GM12878 (cell line): Measurements from ENCODE around the gene SYNDIG1. TPM values are rescaled to one million over a fixed set of nuclear protein-coding genes. Genes with fewer than 3 reads are reported as not detected.

Source experiments
- ATAC-seq: fragments of 200-7000 bp; cut with Tn5 transposase; 3 replicates; pipeline ENCODE4 v1.9.1; 2020; ENCODE audit warnings: mild to moderate bottlenecking, moderate library complexity
- BruUV-seq: library from RNA; stranded (reverse); fragments of 400-500 nt; replicated peaks from 2 replicates; lab custom pipeline; 2021; lab: Mats Ljungman, UMichigan
- CTCF ChIA-PET: fragments of 300-600 bp; sonication (Branson Sonifier 250); formaldehyde crosslinking; extraction: SDS; loops from one replicate; lab custom pipeline; 2021; ENCODE audit warnings: inconsistent platforms; lab: Yijun Ruan, JAX
- POLR2A ChIA-PET: fragments of 350-600 bp; formaldehyde crosslinking; extraction: SDS; loops from one replicate; lab custom pipeline; 2021; ENCODE audit warnings: inconsistent platforms; lab: Charles Lee
- RAD21 ChIA-PET: fragments of 300-600 bp; sonication (Branson Sonifier 250); formaldehyde crosslinking; loops from one replicate; lab custom pipeline; 2023; ENCODE audit warnings: antibody characterized with exemption; ENCODE audit not compliant: unreplicated experiment; lab: Charles Lee
- SMC1A ChIA-PET: fragments of 300-600 bp; sonication (Branson Sonifier 250); formaldehyde crosslinking; loops from one replicate; lab custom pipeline; 2023; ENCODE audit not compliant: unreplicated experiment, uncharacterized antibody; lab: Charles Lee
- DNase-seq: peaks from one replicate; pipeline ENCODE4 v3.0.0-alpha.2; 2011; ENCODE audit warnings: low read depth, low spot score
- FAIRE-seq: peaks from 3 replicates; lab custom pipeline; 2011; peaks lifted over from hg19 to GRCh38; lab: Jason Lieb, UNC
- H2AFZ ChIP-seq: 2 replicates; pipeline ENCODE4 v1.6.0; 2011; ENCODE audit warnings: low read depth, low read length, control low read depth; ENCODE audit not compliant: control insufficient read depth
- H3K27ac ChIP-seq: 2 replicates; pipeline ENCODE4 v1.5.1; 2011; ENCODE audit warnings: control low read depth; ENCODE audit not compliant: control insufficient read depth, insufficient read depth
- H3K27me3 ChIP-seq, 2 experiments: replicated peaks in 1 of 2; 2 replicates each; pipeline versions ENCODE4 v1.6.0 to v1.6.1; 2011; ENCODE audit warnings: low read length in 1 of 2; ENCODE audit not compliant: control insufficient read depth in 2 of 2, insufficient read depth in 2 of 2
- H3K36me3 ChIP-seq, 2 experiments: 2 replicates each; pipeline ENCODE4 v1.5.1; 2011; ENCODE audit warnings: low read length in 1 of 2; ENCODE audit not compliant: control insufficient read depth in 2 of 2, insufficient read depth in 2 of 2
- H3K4me1 ChIP-seq: 2 replicates; pipeline ENCODE4 v1.6.1; 2011; ENCODE audit warnings: mild to moderate bottlenecking, low read length, moderate library complexity, mixed read lengths; ENCODE audit not compliant: control insufficient read depth, insufficient read depth
- H3K4me2 ChIP-seq: 2 replicates; pipeline ENCODE4 v1.6.0; 2011; ENCODE audit warnings: control low read depth; ENCODE audit not compliant: control insufficient read depth, insufficient read depth
- H3K4me3 ChIP-seq: fragments of 200-600 bp; sonication (generic); 2 replicates; pipeline ENCODE4 v1.5.1; 2016
- H3K79me2 ChIP-seq: 2 replicates; pipeline ENCODE4 v1.6.0; 2011; ENCODE audit warnings: low read length; ENCODE audit not compliant: control insufficient read depth, insufficient read depth
- H3K9ac ChIP-seq: 2 replicates; pipeline ENCODE4 v1.8.0; 2011; ENCODE audit warnings: low read length, control low read depth, mixed read lengths; ENCODE audit not compliant: control insufficient read depth, insufficient read depth
- H3K9me3 ChIP-seq: replicated peaks from 3 replicates; pipeline ENCODE4 v1.5.1; 2011; ENCODE audit warnings: mild to moderate bottlenecking, low read length; ENCODE audit not compliant: control insufficient read depth, insufficient read depth
- H4K20me1 ChIP-seq: 2 replicates; pipeline ENCODE4 v1.6.0; 2011; ENCODE audit not compliant: control insufficient read depth, insufficient read depth
- ASH2L ChIP-seq: fragments of 300-600, 200-600 bp; sonication (generic); IDR thresholded peaks from 2 replicates; pipeline ENCODE4 v1.6.1; 2017; ENCODE audit warnings: low read depth, mild to moderate bottlenecking, borderline replicate concordance
- ATF2 ChIP-seq: IDR thresholded peaks from 2 replicates; pipeline ENCODE4 v1.6.1; 2012; ENCODE audit warnings: low read length, inconsistent platforms
- ATF7 ChIP-seq: fragments of 450-650 bp; IDR thresholded peaks from 2 replicates; pipeline ENCODE4 v1.6.1; 2016; ENCODE audit warnings: low read depth, mild to moderate bottlenecking
- FOS ChIP-seq: IDR thresholded peaks from 3 replicates; pipeline ENCODE4 v1.6.1; 2011; ENCODE audit warnings: borderline replicate concordance; ENCODE audit not compliant: insufficient read length; ENCODE audit errors: extremely low read depth
- LARP7 ChIP-seq: fragments of 450-650 bp; IDR thresholded peaks from 2 replicates; pipeline ENCODE4 v1.6.1; 2017; ENCODE audit warnings: mild to moderate bottlenecking
- MYB ChIP-seq: fragments of 150-350 bp; IDR thresholded peaks from 2 replicates; pipeline ENCODE4 v1.6.1; 2014; ENCODE audit warnings: mild to moderate bottlenecking, low read depth, low read length, borderline replicate concordance
- NFXL1 ChIP-seq: fragments of 450-650 bp; IDR thresholded peaks from 2 replicates; pipeline ENCODE4 v1.6.1; 2017; ENCODE audit warnings: antibody characterized with exemption, mild to moderate bottlenecking, borderline replicate concordance
- NKRF ChIP-seq: fragments of 450-650 bp; conservative IDR thresholded peaks from 2 replicates; pipeline ENCODE4 v1.6.1; 2017; ENCODE audit warnings: mild to moderate bottlenecking, moderate library complexity
- POLR2AphosphoS2 ChIP-seq: IDR thresholded peaks from 2 replicates; pipeline ENCODE4 v1.6.1; 2011; ENCODE audit warnings: low read depth, mild to moderate bottlenecking, low read length, improper control_type of control experiment, moderate library complexity
- SMAD1 ChIP-seq: fragments of 450-650 bp; IDR thresholded peaks from 2 replicates; pipeline ENCODE4 v1.6.1; 2018; ENCODE audit warnings: mild to moderate bottlenecking, low read depth; ENCODE audit not compliant: partially characterized antibody
- SMAD5 ChIP-seq: IDR thresholded peaks from 2 replicates; pipeline ENCODE4 v1.6.1; 2016; ENCODE audit warnings: antibody characterized with exemption, low read depth
- STAT1 ChIP-seq: fragments of 450-650 bp; conservative IDR thresholded peaks from 2 replicates; pipeline ENCODE4 v1.6.1; 2014; ENCODE audit warnings: antibody characterized with exemption, mild to moderate bottlenecking
- TAF1 ChIP-seq: IDR thresholded peaks from 2 replicates; pipeline ENCODE4 v1.6.1; 2011; ENCODE audit warnings: mild to moderate bottlenecking, low read depth, low read length, borderline replicate concordance
- TBL1XR1 ChIP-seq: IDR thresholded peaks from 2 replicates; pipeline ENCODE4 v1.6.1; 2012; ENCODE audit warnings: low read depth, low read length, improper control_type of control experiment
- ZNF622 ChIP-seq: fragments of 450-650 bp; IDR thresholded peaks from 2 replicates; pipeline ENCODE4 v1.6.1; 2017; ENCODE audit warnings: mild to moderate bottlenecking, inconsistent platforms
- ZNF687 ChIP-seq: fragments of 450-650 bp; IDR thresholded peaks from 2 replicates; pipeline ENCODE4 v1.6.1; 2017; ENCODE audit warnings: mild to moderate bottlenecking, moderate library complexity
- WGBS: methylation state at CpG from one replicate; pipeline ENCODE4 v1.1.6; 2016; ENCODE audit warnings: low lambda C conversion rate; ENCODE audit not compliant: insufficient replicate concordance, insufficient coverage; ENCODE audit errors: missing lambda C conversion rate; 5-methylcytosine and 5-hydroxymethylcytosine counted together
- in situ Hi-C: fragments of 300-500 bp; cut with MboI; formaldehyde crosslinking; loops from 9 replicates; pipeline ENCODE4 v1.14.3; 2018; ENCODE audit warnings: mixed read lengths
- intact Hi-C: fragments of 100-400 bp; cut with micrococcal nuclease; formaldehyde crosslinking; loops from one replicate; pipeline ENCODE4 v1.14.2; 2022; ENCODE audit not compliant: unreplicated experiment
- polyA plus RNA-seq, 11 experiments: library from polyadenylated mRNA; depleted of rRNA in 4 of 11; unstranded in 6 of 11; stranded (reverse) in 5 of 11; fragments of >200 nt; fragmentation: Nextera tagmentation in 4 of 11; fragmentation: Illumina TruSeq in 1 of 11; extraction: Ambion mirVana in 4 of 11; extraction: Trizol in 1 of 11; gene quantifications; 1 replicate in 1 of 11; 2 replicates in 10 of 11; pipeline versions ENCODE4 v1.2.1 to v1.2.3, GENCODE V29; 2011 to 2016; ENCODE audit warnings: inconsistent platforms in 2 of 11, missing spikeins in 2 of 11, low read depth in 1 of 11
- total RNA-seq, 4 experiments: library from RNA; depleted of rRNA in 3 of 4; stranded (reverse); fragments of >200 nt in 3 of 4; fragmentation: Illumina TruSeq in 1 of 4; extraction: Trizol in 1 of 4; gene quantifications; 2 replicates each; pipeline versions ENCODE4 v1.2.1 to v1.2.3, GENCODE V29; 2013 to 2021

Gene SYNDIG1
- total and polyA plus RNA-seq, 10 of the 15 experiments (the other 5 are each of a cell fraction or from before 2014, with no cell fraction given) = not detected

GRCh38 chr20:24487648-24488047 lies 18.2 kb downstream of the SYNDIG1 start (continued):
- TF ChIP-seq FOS (no peak), TBL1XR1 (no peak), POLR2AphosphoS2 (no peak), ATF7 (no peak)

GRCh38 chr20:24488064-24488799 lies 18.8 kb downstream of the SYNDIG1 start:
- ATAC-seq (no peak), DNase-seq (no peak), FAIRE-seq (no peak)
- H2AFZ ChIP-seq = no peak overlapping the region
- no peaks in the 10 kb centered on the region for H3K79me2 ChIP-seq
- H4K20me1 ChIP-seq = no peaks in the 10 kb centered on the region
- in situ Hi-C loops = no loop called here
- ChIA-PET SMC1A (no interaction called here), CTCF (no interaction called here), POLR2A (no interaction called here), RAD21 (no interaction called here)
- intact Hi-C loops = no loop called here
- H3K4me3 ChIP-seq = no peak overlapping the region
- BruUV-seq = no TSS peak
- no peak overlapping the region for H3K9ac ChIP-seq
- 13% methylated on average over 11 of the region's 11 CpGs for WGBS
- no peak overlapping the region for H3K27ac ChIP-seq
- H3K27me3 ChIP-seq = no peaks in the 10 kb centered on the region
- H3K36me3 ChIP-seq = no peaks in the 10 kb centered on the region
- no peaks in the 10 kb centered on the region for H3K9me3 ChIP-seq
- H3K4me1 ChIP-seq = no peaks in the 10 kb centered on the region
- no peak overlapping the region for H3K4me2 ChIP-seq
- no peak for TF ChIP-seq MYB
- no peak for TF ChIP-seq ATF2
- no peak for TF ChIP-seq LARP7
- TF ChIP-seq POLR2AphosphoS2 = no peak
- no peak for TF ChIP-seq NKRF
- no peak for TF ChIP-seq STAT1
- TF ChIP-seq TBL1XR1 = no peak
- no peak for TF ChIP-seq TAF1
- no peak for TF ChIP-seq ASH2L
- no peak for TF ChIP-seq SMAD5
- TF ChIP-seq SMAD1 = no peak
- no peak for TF ChIP-seq ZNF622
- TF ChIP-seq NFXL1 = no peak
- TF ChIP-seq ZNF687 = no peak
